ENCODE measurements around the gene PHC3.

PHC3 gene

GRCh38 chr3:170076715-170077238 is 104.8 kb downstream of the PHC3 start:
- DNase-seq: peak; percentile 28

GRCh38 chr3:170075441-170076091 is 106.0 kb downstream of the PHC3 start:
- DNase-seq: no peak

- DNase-seq: no peak
Observed at GRCh38 chr3:170064108-170064507, 117.4 kb downstream of the PHC3 start.

- DNase-seq: no peak
Observed at GRCh38 chr3:170063691-170064090, 117.8 kb downstream of the PHC3 start.

- DNase-seq: no peak
Observed at GRCh38 chr3:170062769-170063168, 118.8 kb downstream of the PHC3 start.

- DNase-seq: no peak
Observed at GRCh38 chr3:170062068-170062467, 119.5 kb downstream of the PHC3 start.

GRCh38 chr3:170059447-170059846 is 122.1 kb downstream of the PHC3 start:
- no peak for DNase-seq

- DNase-seq: no peak
Observed at GRCh38 chr3:170058127-170058526, 123.4 kb downstream of the PHC3 start.

GRCh38 chr3:170057550-170057949 is 124.0 kb downstream of the PHC3 start:
- DNase-seq: no peak

- DNase-seq: no peak
Observed at GRCh38 chr3:170056710-170057454, 124.7 kb downstream of the PHC3 start.

- peak; percentile 65 for DNase-seq
Observed at GRCh38 chr3:170055209-170055608, 126.3 kb downstream of the PHC3 start.

- no peak for DNase-seq
Observed at GRCh38 chr3:170054204-170054603, 127.3 kb downstream of the PHC3 start.

GRCh38 chr3:170052398-170052797 is 129.1 kb downstream of the PHC3 start:
- DNase-seq: no peak

- no peak for DNase-seq
Observed at GRCh38 chr3:170050753-170051152, 130.8 kb downstream of the PHC3 start.

GRCh38 chr3:170049146-170050000 is 132.2 kb downstream of the PHC3 start:
- DNase-seq: peak; percentile 22

- DNase-seq: no peak
Observed at GRCh38 chr3:170047133-170047404, 134.5 kb downstream of the PHC3 start.

GRCh38 chr3:170046269-170047132 is 135.0 kb downstream of the PHC3 start:
- no peak for DNase-seq

- DNase-seq: no peak
Observed at GRCh38 chr3:170044795-170045244, 136.7 kb downstream of the PHC3 start.

- DNase-seq: no peak
Observed at GRCh38 chr3:170044271-170044670, 137.3 kb downstream of the PHC3 start.

- DNase-seq: no peak
Observed at GRCh38 chr3:170043506-170043905, 138.0 kb downstream of the PHC3 start.

GRCh38 chr3:170040418-170040817 is 141.1 kb downstream of the PHC3 start:
- no peak for DNase-seq

- DNase-seq: no peak
Observed at GRCh38 chr3:170038434-170039110, 143.0 kb downstream of the PHC3 start.
